Peyer's patch (tissue), 4 donors: ENCODE results near the gene FAM117A.

Source experiments
- POLR2A ChIP-seq, 2 donors: fragments of 450-650 bp; IDR thresholded peaks; one replicate each; pipeline ENCODE4 v1.5.1; 2017; ENCODE audit warnings: antibody characterized with exemption in 2 of 2, mild to moderate bottlenecking in 2 of 2, moderate library complexity in 2 of 2
- TF ChIP-seq, protein P1 (sequence below), 6 experiments: fragments of 450-650 bp in 4 of 6; fragments of 200-600 bp in 2 of 6; sonication (generic) in 1 of 6; IDR thresholded peaks; one replicate each; pipeline ENCODE4 v1.5.1; 2017 to 2019; ENCODE audit warnings: antibody characterized with exemption in 6 of 6, mild to moderate bottlenecking in 3 of 6, moderate library complexity in 1 of 6

DNA sequence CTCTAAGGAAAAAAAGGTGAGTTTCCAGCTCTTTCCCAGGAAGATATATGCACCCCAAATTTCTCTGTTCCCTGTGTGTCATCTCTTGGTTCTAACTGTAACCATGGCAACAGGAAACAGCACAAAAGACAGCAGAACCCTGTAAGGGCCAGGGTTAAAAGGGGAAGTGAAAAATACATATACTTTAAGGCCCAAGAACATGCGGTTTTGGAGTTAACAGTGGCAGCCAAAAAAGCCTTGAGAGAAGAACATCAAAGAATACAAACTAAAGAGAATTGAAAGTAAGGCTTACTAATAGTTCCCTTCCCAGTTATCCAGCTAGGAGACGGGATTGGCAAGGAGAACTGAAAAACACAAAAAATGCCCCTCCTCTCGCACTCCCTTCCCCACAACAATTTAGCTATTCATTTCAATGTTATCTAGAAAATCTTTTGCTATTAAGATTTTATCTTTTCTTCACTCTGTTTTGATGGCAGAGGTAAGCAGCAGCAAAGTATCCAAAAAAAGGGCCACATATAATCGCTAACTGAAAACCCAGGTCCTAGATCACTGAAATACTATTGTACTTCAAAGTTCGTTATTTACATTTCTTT is 87.6 kb downstream of the FAM117A start:
- TF ChIP-seq POLR2A (IDR thresholded peaks at IDR 0.05), result no peak
- TF ChIP-seq, protein P1, sequence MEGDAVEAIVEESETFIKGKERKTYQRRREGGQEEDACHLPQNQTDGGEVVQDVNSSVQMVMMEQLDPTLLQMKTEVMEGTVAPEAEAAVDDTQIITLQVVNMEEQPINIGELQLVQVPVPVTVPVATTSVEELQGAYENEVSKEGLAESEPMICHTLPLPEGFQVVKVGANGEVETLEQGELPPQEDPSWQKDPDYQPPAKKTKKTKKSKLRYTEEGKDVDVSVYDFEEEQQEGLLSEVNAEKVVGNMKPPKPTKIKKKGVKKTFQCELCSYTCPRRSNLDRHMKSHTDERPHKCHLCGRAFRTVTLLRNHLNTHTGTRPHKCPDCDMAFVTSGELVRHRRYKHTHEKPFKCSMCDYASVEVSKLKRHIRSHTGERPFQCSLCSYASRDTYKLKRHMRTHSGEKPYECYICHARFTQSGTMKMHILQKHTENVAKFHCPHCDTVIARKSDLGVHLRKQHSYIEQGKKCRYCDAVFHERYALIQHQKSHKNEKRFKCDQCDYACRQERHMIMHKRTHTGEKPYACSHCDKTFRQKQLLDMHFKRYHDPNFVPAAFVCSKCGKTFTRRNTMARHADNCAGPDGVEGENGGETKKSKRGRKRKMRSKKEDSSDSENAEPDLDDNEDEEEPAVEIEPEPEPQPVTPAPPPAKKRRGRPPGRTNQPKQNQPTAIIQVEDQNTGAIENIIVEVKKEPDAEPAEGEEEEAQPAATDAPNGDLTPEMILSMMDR (IDR thresholded peaks at IDR 0.05), result no peak
